Right lobe of liver (tissue), 6 donors: ENCODE measurements around the gene CNOT4. TPM values are rescaled to one million over a fixed set of nuclear protein-coding genes. Genes with fewer than 3 reads are reported as not detected.

Source experiments
- ATAC-seq, 4 donors: fragments of 200-7000 bp; cut with Tn5 transposase; one replicate each; pipeline ENCODE4 v1.9.1; 2020; ENCODE audit warnings: mild to moderate bottlenecking in 4 of 4, moderate library complexity in 4 of 4
- DNase-seq, 3 donors: peaks; one replicate each; pipeline ENCODE4 v3.0.0-alpha.2; 2020
- H3K27ac ChIP-seq, 3 donors: fragments of 200-600 bp; one replicate each; pipeline ENCODE4 v1.8.0; 2022
- H3K27me3 ChIP-seq, 2 donors: fragments of 200-600 bp; one replicate each; pipeline ENCODE4 v1.8.0; 2022
- H3K36me3 ChIP-seq, 4 donors: fragments of 200-600 bp; sonication (generic) in 1 of 4; one replicate each; pipeline versions ENCODE4 v1.5.1 to v1.8.0; 2017 to 2022; ENCODE audit warnings: control low read depth in 1 of 4
- H3K4me1 ChIP-seq, 4 donors: fragments of 200-600 bp; sonication (generic) in 1 of 4; one replicate each; pipeline versions ENCODE4 v1.5.1 to v1.8.0; 2017 to 2022; ENCODE audit warnings: control low read depth in 1 of 4
- H3K4me3 ChIP-seq, 3 donors: fragments of 200-600 bp; one replicate each; pipeline ENCODE4 v1.8.0; 2022
- H3K9me3 ChIP-seq, 4 donors: fragments of 200-600 bp; sonication (generic) in 1 of 4; one replicate each; pipeline versions ENCODE4 v1.5.1 to v1.8.0; 2017 to 2022; ENCODE audit warnings: control low read depth in 1 of 4
- POLR2A ChIP-seq: fragments of 450-650 bp; IDR thresholded peaks from one replicate; pipeline ENCODE4 v1.6.1; 2017; ENCODE audit warnings: antibody characterized with exemption, mild to moderate bottlenecking
- WGBS: methylation state at CpG from one replicate; pipeline ENCODE4 v1.1.6; 2018; ENCODE audit warnings: low coverage, low lambda C conversion rate; ENCODE audit not compliant: insufficient coverage; ENCODE audit errors: missing lambda C conversion rate; 5-methylcytosine and 5-hydroxymethylcytosine counted together
- intact Hi-C, 2 donors: fragments of 100-400 bp; cut with DNase I; formaldehyde crosslinking; loops; one replicate each; pipeline versions ENCODE4 v1.11.2 to v1.14.1; 2022
- long read RNA-seq: library from polyadenylated mRNA; unstranded; transcript quantifications from one replicate; pipeline ENCODE4 v2.0.0, GENCODE V29; 2019
- total RNA-seq, 6 experiments: library from RNA; depleted of rRNA in 2 of 6; stranded (reverse); fragments of >200 nt in 2 of 6; fragmentation: NEBNext Ultra II Directional in 3 of 6; extraction: Animal tissue kit (Norgen Biotek cat#: 25700) in 3 of 6; gene quantifications; one replicate each; pipeline versions ENCODE4 v1.1.0 to v1.2.4, GENCODE V29; 2016 to 2023
- TF ChIP-seq, protein P1 (sequence below), 4 donors: fragments of 200-600 bp in 3 of 4; fragments of 450-650 bp in 1 of 4; IDR thresholded peaks; one replicate each; pipeline versions ENCODE4 v1.5.1 to v1.8.0; 2016 to 2022; ENCODE audit warnings: antibody characterized with exemption in 4 of 4, mild to moderate bottlenecking in 2 of 4
- donor health status: DM: no; HTN: yes; CAD: no.
- donor health status: DM: no; HTN: no; CAD: no.
- donor health status: DM: no; HTN: no; CAD: no.
- donor health status: DM: no; HTN: yes; CAD: no.
- donor health status: DM: no; HTN: yes; CAD: no.

Gene CNOT4, protein sequence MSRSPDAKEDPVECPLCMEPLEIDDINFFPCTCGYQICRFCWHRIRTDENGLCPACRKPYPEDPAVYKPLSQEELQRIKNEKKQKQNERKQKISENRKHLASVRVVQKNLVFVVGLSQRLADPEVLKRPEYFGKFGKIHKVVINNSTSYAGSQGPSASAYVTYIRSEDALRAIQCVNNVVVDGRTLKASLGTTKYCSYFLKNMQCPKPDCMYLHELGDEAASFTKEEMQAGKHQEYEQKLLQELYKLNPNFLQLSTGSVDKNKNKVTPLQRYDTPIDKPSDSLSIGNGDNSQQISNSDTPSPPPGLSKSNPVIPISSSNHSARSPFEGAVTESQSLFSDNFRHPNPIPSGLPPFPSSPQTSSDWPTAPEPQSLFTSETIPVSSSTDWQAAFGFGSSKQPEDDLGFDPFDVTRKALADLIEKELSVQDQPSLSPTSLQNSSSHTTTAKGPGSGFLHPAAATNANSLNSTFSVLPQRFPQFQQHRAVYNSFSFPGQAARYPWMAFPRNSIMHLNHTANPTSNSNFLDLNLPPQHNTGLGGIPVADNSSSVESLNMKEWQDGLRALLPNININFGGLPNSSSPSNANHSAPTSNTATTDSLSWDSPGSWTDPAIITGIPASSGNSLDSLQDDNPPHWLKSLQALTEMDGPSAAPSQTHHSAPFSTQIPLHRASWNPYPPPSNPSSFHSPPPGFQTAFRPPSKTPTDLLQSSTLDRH
- 10 to 100 TPM in 3 of 6 experiments, 1 to 10 TPM in 3; 9.1 to 14.1 (median 11.0) TPM for total RNA-seq
- long read RNA-seq, partial matches to known transcripts = 2 of 3 reads
- long read RNA-seq, other reads (novel, unspliced or antisense) = 1 of 3 reads

DNA sequence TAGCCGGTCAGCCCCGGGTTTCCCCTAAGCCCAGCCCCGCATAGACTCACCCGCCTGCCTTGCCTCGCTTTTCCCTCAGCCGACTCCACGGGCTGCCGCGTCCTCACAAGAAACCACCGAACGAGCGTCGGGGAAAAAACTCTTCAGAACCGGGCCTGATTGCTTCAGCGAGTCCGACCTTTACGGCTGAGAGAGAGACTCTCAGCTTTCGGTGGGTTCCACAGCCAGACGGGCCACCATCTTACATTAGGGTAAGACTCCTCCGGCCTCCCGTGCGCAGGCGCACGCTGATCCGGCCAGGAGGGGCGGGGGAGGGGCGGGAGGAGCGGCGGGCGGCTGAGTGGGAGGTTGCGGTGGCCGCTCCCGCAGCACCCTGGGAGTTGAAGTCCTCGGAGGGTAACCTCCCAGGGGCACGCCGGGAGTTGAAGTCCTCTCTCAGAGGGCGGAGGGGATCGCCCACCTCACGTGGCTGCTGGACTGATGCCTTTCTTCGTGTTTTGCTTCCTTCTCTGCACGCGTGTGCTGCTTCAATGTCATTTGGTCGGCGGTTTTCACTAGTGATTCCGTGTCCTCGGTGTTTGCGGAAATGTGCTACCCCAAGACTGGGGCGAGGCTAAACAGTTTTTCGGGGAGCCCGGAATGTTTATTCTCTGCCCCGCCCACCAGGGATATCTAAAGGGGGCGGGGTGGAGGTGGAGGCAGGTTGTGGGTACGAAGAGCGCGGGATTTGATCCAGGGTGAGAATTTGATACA, at the start of gene CNOT4:
Gene CNOT4 (minus strand): TSS at position 264 of the 753 bp plus-strand sequence. CDS start 71,771 bp downstream, outside the sequence.
- H3K9me3 ChIP-seq = no peaks in the 10 kb centered on the region
- WGBS = 0% methylated on average over 7 of the region's 55 CpGs
- peak within 1 kb of the TSS; percentile 80 to 89 (median 83) for H3K27ac ChIP-seq
- TF ChIP-seq, protein P1, sequence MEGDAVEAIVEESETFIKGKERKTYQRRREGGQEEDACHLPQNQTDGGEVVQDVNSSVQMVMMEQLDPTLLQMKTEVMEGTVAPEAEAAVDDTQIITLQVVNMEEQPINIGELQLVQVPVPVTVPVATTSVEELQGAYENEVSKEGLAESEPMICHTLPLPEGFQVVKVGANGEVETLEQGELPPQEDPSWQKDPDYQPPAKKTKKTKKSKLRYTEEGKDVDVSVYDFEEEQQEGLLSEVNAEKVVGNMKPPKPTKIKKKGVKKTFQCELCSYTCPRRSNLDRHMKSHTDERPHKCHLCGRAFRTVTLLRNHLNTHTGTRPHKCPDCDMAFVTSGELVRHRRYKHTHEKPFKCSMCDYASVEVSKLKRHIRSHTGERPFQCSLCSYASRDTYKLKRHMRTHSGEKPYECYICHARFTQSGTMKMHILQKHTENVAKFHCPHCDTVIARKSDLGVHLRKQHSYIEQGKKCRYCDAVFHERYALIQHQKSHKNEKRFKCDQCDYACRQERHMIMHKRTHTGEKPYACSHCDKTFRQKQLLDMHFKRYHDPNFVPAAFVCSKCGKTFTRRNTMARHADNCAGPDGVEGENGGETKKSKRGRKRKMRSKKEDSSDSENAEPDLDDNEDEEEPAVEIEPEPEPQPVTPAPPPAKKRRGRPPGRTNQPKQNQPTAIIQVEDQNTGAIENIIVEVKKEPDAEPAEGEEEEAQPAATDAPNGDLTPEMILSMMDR (IDR thresholded peaks at IDR 0.05) = no peak
- TF ChIP-seq POLR2A = peak; percentile 66
- no peaks in the 10 kb centered on the region for H3K27me3 ChIP-seq
- peak within 1 kb of the TSS; percentile 75 to 79 (median 79) for H3K4me3 ChIP-seq
- H3K4me1 ChIP-seq = peaks cover 0 to 21% (median 4%) of the 10 kb centered on the region in 4 donors
- ATAC-seq = peak; percentile 93 to 99 (median 96)
- intact Hi-C loops = no loop called here
- H3K36me3 ChIP-seq = no peaks in the 10 kb centered on the region
- DNase-seq = peak; percentile 97 to 98 (median 98)

DNA sequence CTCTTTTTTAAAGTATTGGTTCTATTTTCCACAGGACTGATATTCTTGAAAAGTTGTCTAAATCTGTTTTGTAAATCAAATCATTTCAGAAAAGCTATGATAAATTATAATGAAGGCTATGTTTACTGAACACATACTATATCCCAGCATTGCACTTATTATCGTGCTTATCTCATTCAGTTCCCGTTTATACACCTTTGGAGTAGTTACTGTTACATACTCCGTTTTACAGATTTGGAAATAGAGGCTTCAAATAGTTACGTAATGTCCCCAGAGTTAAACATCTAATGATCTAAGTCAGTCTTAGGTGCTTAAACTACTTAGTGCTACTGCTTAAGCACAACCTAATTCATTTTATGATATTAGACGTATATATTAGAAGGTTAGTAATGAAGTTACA, 49.0 kb upstream of the CNOT4 start:
- Histone ChIP-seq H3K27me3 (no peaks in the 10 kb centered on the region), H3K27ac (no peak overlapping the region), H3K4me1 (no peaks in the 10 kb centered on the region), H3K4me3 (peak overlapping the region; percentile 72 to 82 (median 80)), H3K9me3 (no peaks in the 10 kb centered on the region), H3K36me3 (no peaks in the 10 kb centered on the region)
- 45% methylated on average over 5 of the region's 5 CpGs for WGBS
- TF ChIP-seq, protein P1 (IDR thresholded peaks at IDR 0.05) = no peak
- no peak for TF ChIP-seq POLR2A
- DNase-seq (no peak), ATAC-seq (no peak)
- intact Hi-C loops = no loop called here

DNA sequence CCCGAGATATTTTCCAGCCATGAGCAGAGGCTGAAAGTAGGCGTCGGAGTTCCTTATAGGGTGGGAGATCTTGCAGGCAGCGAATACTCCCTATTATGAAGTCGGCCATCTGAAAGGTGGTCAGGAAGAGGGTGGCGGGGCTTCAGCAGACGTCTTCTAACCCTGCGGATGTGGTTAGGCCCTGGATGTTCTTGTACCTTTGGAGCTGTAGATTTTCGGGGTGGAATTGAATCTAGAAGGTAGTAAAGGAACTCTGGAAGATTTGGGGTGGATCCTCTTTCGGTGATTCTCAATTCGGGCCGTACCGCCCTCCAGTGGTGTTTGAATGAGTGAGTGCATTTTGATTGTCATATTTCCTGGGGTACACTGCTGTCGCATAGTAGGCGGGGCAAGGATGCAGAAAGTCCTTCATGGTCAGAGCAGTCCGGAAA, 48.5 kb upstream of the CNOT4 start:
- ATAC-seq (peak; percentile 60 to 77 (median 68)), DNase-seq (peak in 1 of 3 donors; percentile 40)
- Histone ChIP-seq H3K4me1 (no peaks in the 10 kb centered on the region), H3K27me3 (no peaks in the 10 kb centered on the region), H3K4me3 (peak overlapping the region; percentile 72 to 82 (median 80)), H3K36me3 (no peaks in the 10 kb centered on the region), H3K27ac (peak overlapping the region; percentile 76 to 97 (median 95)), H3K9me3 (no peaks in the 10 kb centered on the region)
- intact Hi-C loops = no loop called here
- no peak for TF ChIP-seq POLR2A
- TF ChIP-seq, protein P1 (IDR thresholded peaks at IDR 0.05) = peak; percentile 41 to 56 (median 47)
- under 1% methylated on average over 15 of the region's 16 CpGs for WGBS
